Fibroblast of peridontal ligament (primary cell): ENCODE results near the gene GREB1.

Source experiments
- DNase-seq: peaks from one replicate; pipeline ENCODE4 v3.0.0-alpha.2; 2010; ENCODE audit errors: extremely low read depth

GREB1 gene

DNA sequence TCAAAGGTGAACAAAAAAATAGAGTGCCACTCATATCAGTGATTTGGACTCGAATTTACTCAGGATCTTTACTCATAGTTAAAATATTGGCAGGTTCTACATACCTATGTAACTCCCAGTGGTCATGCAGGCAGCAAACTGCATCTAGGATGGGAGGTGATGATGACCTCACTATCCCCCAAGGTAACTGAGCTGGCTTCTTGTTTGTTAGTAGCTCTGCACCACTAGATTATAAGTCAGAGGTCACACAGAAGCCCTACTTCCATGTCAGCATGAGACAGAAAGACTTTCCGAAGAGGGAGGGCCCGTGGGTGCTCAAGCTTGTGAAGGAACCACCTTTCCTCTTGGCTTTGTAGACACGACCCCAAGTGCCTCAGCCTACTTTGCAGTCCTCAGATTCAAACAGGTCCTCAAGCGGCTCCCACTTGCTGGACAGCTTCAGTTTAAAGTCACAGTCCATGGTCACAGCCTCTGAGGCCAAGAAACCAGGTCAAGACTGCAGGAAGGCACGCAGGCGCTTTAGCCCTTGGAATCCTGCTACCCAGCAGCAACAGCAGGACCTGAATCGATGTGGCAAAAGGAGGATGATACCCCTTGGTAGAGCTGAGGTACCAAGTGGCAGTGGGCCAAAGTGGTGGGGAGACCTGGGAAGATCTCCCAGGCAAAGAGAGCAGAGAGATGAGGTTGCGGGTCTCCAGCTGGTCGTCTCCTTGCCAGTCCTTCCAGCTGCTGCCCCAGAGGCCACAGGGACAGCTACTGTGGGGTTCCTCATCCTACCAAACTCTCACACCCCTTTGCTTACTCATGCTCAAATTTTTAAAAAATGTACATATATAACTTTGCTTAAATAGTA is 131.9 kb downstream of the GREB1 start:
- DNase-seq: no peak

DNA sequence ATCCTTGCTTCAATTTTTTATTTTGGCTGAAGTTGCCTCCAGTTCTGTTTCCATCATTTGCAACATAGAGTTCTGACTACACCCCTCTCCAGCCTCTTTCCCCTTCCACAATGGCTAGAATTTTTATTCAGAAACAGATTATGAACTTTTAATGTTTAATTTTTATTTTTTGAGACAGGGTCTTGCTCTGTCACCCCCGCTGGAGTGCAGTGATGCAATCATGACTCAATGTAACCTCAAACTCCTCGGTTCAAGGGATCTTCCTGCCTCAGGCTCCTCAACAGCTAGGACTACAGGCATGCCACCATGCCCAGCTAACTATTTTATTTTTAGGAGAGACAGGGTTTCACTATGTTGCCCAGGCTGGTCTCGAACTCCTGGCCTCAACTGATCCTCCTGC is 133.3 kb downstream of the GREB1 start:
- no peak for DNase-seq

DNA sequence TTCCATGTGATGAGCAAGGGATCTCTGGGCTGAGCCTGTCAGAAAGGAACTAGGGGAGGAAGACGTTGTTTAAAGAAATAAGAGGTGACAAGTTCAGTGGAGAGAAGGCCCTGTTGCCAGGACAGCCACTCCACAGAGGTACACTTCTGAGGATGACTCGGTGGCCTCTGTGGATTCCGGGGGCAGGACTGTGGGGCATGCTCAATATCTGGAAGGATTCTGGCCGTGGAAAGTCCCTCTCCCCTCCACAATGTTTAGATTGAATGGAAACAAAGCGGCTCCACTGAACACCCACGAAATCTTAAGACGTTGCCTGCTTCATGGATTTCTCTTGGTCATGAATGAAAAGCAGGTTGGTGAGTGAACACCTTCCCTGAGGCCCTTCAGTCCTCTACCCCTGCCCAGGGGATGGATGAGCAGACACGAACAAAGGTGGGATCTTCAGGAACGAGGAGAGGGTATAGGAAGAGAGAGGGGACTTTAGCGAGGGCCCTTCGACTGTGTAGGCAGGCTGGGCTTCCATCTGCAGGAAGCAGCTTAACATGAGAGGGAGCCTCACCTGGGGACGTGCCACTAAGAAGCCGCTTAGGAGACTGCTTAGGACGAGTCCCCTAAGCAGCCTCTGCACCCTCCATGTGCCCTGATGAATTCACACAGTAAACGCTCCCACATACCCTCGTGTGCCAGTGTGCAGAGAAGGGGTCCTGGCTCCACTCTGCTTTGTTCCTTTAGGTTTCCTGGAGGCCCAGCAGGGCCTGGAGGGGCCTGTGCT is 134.2 kb downstream of the GREB1 start:
- no peak for DNase-seq

DNA sequence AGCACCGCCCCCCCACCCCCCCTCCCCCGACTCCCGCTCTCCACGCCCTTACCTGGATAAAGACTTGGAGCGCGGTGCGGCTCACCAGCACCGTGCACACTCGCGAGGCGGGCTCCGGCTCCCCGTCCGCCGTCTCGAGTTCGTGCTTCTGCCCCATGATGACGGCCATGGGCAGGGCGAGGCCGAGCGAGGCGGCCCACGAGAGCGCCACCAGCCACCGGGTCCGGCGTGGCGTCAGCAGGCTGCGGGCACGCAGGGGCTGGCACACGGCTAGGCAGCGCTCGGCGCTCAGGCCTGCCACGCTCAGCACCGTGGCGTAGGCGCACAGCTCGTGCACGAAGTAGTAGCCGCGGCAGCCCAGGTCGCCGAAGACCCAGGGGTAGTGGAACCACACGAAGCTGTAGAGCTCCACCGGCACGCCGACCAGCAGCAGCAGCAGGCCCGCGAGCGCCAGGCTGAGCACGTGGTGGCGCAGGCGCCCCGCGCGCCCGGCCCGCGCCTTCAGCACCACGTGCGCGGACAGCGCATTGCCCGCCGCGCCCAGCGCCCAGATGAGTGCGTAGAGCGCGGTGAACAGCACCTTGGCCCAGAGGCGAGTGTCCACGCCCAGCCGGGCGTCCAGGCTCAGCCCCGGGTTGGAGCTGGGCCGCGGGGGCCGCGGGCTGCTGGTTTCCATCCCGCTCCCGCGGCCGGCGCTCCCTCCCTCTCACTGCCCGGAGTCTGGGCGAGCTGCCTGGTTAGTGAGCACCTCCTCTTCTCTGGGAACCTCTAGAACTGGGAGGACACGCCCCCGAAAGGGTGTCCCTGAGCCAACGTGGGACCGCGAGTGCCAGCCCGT is 135.8 kb downstream of the GREB1 start, which contains the start of gene NTSR2:
Gene NTSR2 (minus strand): TSS at position 742 of the 838 bp plus-strand sequence. CDS start 66 bp downstream, at position 676.
- DNase-seq: peak; percentile 34

DNA sequence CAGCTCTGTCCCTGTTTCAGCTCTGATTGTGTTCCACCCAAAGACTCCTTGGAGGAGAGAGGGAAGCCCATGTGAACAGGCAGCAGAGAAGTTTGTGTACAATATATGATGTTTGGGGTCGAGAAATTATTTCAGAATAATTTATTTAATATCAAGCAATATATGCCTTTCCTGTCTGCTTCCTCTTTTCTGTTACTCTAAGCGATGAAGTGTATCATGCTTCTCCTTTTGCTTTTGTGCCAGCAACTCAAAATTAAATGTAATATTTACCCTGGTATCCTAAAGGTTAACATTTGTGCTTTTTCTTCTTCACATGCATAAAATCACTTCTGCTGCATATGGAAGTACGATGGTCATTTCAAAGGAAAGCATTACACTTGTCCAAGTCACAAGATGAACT is 138.6 kb downstream of the GREB1 start:
- no peak for DNase-seq

DNA sequence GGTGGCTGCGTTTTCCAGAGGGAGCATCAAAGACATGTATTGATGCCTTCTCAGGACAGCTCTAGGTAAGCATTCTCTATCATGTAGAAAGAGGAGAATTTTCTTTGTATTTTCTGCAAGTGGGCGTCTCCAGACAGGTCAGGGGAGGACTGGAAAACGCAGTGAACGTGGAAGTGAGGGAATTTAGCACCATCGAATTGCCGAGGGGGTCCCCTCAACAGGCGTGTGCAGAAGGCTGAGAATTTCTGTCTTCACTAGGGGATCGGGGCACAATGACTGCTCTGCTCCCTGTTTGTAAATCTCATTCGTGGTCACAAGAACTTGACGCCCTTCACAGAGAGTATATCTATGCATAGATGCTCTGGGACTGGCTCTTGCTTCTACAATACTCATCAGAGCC is 141.1 kb downstream of the GREB1 start:
- DNase-seq: no peak

DNA sequence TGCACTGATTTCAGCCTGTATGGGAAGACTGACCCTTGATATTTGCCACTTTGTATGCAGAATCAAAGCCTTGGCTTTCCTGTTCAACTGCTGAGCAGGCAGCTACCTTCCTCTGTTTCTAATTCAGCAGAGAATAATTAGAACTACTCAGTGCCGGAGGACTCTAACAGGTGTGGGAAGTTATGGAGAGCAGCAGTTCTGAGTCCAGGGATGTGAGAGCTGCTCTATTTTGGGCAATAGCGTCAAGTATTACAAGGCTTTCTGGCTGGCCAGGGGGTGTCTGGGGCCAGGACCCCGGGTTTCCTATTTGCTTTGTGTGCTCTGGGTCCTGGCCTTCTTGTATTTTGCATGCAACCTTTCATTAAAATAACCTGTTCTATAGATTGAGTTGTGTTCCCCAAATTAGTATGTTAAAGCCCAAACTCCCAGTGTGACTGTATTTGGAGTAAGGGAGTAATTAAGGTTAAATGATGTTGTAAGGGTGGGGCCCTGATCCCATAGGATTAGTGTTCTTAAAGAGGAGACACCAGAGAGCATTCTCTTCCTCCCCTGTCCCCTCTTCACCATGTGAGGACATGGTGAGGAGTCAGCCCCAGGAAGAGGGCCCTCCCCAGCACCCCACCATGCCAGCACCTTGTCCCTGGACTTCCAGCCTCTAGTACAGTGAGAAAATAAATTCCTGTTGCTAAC is 141.7 kb downstream of the GREB1 start:
- no peak for DNase-seq

DNA sequence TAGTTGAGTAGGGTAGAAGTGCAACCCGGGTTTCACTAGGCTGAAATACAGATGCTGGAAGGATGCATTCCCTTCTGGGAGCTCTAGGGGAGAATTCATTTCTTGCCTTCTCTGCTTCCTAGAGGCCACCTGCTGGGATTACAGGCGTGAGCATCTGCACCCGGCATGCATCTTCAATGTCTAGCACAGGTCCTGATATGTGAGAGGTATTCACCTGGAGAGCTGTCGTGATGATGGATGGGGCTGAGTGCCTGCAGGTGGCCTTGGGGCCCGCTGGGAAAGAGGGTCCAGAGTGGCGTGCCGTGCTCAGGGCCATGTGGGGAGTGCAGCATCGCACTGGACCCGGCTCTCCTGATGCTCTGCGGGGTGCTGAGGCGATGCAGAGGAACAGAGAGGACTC is 142.8 kb downstream of the GREB1 start:
- no peak for DNase-seq

DNA sequence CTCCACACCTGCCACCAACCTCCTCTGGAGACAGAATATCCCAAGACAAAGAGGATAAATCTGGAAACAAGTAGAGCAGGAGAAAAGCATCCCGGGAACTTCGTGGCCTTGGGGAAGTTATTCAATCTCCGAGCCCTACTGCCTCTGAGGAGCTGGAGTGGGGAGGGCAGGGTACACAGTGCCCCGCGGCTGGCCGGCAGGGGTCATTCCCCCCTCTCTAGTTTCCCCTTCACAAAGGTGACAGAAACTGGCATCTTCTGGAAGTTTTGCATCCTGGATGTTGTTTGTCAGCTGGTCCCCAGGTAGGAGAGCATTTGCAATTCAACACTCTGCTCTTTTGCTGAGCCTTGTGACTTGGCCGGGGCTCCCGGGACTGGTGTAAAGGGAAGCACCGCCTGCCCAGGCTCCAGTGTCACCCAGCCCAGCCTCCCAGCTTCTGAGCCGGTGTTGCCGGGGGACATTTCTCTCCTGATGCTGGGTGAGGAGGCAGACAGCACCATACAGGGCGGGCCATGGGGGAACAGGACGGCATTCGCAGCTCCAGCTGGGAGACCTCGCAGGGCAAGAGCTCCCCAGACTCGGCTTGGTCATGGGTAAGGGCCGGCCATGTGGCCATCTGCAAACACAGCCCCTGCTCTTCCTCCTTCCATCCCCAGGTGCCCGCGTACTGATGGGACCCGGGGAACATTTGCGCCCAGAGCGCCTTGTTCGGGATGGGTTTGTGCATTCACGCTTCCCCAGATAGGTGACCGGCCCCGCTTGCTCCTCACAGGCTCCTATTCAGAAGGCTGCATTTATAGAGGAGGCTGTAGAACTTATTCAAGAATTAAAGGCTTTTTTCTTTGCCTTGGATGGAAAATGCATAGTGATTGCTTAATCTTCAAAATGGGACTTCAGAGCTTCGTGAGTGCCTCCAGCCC is 143.6 kb downstream of the GREB1 start:
- DNase-seq: no peak

DNA sequence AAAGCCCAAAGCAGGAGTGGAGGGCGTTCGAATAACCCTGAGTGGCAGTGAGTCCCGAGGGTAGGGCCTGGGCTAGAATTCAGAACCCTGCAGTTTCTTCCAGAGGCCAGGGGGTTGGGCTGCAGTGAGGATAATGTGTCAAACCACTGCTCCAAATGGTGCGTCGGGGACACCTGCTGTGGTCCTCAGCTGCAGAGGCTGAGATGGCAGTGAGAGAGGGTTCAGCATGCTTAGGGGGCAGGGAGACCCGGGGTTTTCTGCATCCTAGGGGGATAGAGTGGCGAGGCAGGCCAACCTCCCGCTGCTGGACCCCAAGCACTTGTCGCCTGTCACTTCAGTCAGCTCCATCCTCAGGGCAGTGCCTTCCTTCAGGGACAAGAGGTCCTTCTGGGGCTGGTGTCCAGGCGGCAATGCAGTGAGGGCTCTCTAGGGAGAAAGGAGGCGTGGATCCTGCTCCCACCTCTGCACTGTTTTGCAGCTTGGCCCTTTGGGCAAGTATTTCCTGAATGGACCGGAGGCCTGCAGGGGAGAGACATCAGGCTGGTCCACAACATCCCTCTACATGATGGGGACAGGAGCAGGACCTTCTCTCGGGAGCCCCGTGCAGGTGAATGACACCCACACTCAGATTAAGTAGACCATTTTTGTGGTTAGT is 144.6 kb downstream of the GREB1 start:
- DNase-seq: no peak

DNA sequence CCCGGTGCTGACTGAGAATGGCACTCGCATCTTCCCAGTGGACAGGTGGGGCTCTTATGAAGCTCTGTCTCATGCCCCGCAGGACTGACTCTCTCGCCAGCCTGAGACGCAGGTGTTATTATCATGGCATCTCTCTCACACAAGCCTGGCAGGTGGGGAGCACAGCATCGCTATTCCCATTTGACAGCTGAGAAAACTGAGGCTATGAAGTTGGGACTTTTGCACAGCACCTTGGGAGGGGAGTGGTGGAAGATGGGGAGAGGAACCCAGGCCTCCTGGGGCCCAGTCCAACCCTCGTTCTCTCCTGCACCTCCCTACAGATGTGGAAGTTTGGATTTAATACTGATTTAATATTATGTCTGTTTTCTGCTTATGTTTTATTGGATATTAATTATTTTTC is 145.2 kb downstream of the GREB1 start:
- DNase-seq: no peak

DNA sequence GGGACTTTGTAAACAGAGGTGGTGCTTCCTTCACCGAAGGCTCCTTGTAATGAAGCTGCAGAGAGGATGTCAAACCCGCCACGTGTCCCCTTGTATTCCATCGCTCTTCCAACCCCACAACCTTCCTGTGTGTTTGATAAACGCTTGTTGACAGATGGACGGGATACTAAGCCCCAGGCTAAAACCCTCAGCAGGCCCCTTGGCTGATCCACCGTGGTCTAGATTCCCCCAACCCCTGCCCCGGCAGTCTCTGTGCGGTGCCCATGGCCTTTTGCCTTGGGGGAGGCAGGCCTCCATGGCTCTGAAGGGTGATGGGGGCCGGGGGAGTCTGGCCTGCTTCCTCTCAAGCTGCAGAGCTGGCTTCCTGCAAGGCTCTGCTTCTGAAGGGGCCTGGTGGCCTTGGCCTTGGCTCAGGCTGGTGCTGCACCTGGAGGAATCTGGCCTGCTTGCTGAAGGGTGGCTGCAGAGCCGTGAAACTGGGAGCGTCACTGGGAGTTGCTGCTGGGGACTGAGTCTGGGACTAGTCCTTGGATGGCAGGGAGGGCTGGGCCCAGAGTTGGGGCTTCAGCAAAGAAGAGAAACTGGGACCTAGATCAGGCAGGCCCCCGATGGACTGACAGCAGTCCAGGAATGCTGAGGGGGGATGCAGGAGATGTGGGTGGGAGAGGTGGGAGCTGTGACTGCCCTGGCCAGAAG is 145.8 kb downstream of the GREB1 start:
- no peak for DNase-seq

DNA sequence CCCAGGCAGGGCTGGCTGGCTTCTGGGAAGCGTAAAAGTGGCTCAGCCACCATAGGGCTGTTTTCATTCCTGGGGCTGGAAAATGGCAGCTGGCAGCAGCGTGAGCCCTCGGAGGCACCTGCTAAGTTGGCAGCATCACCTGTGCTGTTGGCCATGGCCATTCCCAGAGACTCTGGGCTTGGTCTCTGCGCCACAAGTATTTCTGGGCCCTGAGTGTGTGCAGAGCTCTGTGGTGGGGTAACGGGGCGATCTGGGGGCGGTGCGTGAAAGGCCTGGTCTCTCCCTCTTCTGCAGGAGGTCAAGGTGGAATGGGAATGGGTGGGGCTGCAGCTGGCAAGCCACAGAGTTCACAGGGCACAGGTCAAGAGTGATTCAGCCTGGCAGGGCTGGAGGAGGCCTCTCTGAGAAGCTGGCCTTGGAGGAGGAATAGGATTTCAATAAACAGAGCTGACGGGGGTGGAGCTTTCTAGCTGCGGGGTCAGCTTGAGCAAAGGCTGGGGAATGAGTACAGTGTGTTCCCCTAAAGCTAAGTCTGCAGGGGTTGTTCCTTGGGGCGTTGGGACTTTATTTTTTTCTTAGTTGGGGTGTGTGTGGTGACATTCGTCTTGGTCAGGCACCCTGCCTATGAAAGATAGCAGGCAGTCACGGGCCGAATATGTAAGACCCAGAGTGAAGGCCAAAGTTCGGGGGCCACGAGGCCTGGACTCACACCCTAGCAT is 146.5 kb downstream of the GREB1 start:
- DNase-seq: peak; percentile 24

DNA sequence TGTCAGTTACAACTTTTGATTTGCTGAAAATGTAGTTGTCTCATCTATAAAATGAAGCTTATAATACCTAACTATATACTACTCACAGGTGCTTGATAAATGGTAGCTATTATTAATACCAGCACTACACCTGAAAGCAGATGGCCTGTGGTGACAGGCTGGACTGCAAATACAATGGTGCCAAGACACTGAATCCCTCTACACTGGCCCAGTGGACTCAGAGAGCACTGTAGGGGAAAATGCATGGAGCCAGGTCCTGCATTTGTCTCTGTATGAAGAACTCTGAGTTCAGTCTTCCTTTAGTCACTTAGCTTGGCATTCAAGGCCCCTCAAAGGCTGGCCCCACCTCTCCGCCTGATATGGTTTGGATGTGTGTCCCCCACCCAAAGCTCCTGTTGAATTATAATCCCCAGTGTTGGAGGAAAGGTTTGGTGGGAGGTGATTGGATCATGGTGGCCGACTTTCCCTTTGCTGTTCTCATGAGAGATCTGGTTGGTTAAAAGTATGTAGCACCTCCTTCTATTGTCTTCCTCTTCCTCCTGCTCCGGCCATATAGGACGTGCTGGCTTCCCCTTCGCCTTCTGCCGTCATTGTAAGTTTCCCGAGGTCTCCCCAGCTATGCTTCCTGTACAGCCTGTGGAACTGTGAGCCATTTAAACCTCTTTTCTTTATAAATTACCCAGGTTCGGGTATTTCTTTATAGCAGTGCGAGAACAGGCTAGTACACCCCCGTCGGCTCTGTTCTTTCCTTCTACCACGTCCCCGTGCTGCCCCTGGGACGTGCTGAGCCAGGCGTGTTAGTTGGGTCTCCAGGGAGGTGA is 147.3 kb downstream of the GREB1 start:
- no peak for DNase-seq

DNA sequence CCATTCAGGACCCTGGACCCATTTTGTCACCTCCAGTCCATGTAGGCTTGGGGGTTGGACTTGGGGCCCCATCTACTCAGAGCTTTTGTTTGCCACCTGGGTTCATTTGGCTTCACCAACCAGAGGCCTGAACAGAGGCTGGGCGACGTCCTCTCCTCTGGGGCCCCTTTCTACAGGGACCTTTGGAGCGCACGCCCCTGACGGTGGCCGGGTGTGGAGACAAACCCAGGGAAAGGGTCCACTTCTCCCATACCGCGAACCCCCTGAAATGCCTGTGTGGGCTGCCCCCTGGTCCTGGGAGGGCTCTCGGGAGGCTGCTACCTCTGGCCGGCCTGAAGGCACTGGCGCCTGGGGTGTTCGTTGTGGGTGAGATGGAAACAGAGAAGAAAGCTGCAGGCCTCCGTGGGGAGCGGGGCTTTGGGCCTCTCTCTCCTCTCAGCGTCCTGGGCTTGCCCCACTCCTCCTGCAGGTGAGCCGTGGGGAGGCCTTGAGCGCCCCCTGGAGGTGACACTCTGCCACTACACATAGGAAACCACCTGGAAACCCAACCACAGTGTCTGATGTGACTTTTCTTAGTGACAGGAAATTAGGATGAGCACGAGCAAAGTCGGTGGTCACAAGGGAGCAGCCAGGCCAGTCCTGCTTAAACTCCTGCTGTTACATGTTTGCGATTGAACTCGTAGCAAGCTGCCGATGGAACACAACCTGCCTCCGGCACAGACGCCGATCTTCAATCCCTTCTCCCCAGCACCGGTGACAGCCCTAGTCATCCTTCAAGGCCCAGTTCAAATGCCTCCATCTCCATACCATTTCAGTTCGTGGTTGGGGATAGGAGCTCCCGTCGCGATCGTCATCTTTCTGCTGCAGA is 148.1 kb downstream of the GREB1 start:
- no peak for DNase-seq

DNA sequence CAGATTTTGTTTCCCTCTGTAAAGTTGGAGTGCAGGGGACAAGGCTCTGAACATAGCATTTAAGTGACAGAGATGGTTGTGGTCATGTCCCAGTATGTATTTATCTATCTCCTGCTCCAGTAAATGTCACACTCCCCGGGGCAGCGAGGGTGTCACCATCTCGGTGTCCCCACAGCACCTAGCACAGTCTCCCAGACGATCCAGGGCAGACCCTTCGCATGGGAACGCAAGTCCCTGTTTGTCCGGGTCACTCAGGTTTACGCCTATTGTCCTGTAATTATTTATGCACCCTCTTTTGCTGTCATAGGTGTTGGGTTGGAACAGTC is 148.7 kb downstream of the GREB1 start:
- DNase-seq: no peak

DNA sequence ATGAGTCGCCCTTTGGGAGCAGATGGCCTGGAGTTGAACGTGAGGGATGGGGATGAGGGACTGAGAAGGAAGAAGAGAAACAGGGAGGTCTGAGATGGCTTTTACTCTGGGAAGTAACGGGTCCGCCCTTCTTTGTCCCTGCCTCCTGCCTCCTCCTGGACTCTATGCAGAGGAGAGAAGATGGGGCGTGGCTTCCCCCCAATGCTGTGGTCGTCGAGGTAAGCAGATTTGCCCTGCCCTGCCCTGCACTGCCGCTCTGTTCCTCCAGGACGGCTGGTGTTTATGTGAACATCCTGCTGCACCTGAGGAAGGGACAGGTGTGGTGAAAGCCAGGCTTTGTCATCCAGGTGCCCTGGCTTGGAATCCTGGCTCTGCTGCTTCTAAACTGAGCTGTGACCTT is 149.6 kb downstream of the GREB1 start:
- DNase-seq: no peak
